ENCODE results near the gene ZNF670.

DNA sequence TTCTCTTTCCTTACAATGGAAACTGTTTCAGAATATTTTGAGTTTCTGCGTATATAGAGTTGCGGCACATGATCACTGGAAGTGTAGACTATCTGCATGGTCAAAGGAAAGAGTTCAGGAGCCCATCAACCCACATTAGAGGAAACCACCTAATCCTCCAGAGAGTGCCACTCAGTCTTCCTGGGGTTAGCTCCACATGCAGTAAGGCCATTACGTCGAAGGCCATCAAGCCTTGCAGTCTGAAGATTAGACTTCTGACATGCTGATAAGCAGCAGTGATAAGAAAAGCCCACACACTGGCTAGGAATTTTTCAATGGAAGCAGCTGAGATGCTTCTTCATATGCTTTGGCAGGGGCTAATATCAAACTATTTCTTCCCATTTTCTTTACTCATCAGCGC, 17.9 kb upstream of the ZNF670 start:
- TF ChIP-seq, protein P1, sequence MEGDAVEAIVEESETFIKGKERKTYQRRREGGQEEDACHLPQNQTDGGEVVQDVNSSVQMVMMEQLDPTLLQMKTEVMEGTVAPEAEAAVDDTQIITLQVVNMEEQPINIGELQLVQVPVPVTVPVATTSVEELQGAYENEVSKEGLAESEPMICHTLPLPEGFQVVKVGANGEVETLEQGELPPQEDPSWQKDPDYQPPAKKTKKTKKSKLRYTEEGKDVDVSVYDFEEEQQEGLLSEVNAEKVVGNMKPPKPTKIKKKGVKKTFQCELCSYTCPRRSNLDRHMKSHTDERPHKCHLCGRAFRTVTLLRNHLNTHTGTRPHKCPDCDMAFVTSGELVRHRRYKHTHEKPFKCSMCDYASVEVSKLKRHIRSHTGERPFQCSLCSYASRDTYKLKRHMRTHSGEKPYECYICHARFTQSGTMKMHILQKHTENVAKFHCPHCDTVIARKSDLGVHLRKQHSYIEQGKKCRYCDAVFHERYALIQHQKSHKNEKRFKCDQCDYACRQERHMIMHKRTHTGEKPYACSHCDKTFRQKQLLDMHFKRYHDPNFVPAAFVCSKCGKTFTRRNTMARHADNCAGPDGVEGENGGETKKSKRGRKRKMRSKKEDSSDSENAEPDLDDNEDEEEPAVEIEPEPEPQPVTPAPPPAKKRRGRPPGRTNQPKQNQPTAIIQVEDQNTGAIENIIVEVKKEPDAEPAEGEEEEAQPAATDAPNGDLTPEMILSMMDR (IDR thresholded peaks at IDR 0.05; ENCODE audit: insufficient read depth, low read length, poor library complexity, severe bottlenecking) = no peak
- no peak for TF ChIP-seq EZH2phosphoT487 (conservative IDR thresholded peaks at IDR 0.05; ENCODE audit: low read length)

Data from SU-DHL-6 (cell line).